HG02852 (cell line): ENCODE measurements around the gene CAVIN3.

Experiments
- ATAC-seq: cut with Tn5 transposase; IDR thresholded peaks from one replicate; pipeline ENCODE4 v1.9.1; 2021; ENCODE audit warnings: mild to moderate bottlenecking, moderate library complexity; ENCODE audit not compliant: unreplicated experiment

The CAVIN3 gene

DNA sequence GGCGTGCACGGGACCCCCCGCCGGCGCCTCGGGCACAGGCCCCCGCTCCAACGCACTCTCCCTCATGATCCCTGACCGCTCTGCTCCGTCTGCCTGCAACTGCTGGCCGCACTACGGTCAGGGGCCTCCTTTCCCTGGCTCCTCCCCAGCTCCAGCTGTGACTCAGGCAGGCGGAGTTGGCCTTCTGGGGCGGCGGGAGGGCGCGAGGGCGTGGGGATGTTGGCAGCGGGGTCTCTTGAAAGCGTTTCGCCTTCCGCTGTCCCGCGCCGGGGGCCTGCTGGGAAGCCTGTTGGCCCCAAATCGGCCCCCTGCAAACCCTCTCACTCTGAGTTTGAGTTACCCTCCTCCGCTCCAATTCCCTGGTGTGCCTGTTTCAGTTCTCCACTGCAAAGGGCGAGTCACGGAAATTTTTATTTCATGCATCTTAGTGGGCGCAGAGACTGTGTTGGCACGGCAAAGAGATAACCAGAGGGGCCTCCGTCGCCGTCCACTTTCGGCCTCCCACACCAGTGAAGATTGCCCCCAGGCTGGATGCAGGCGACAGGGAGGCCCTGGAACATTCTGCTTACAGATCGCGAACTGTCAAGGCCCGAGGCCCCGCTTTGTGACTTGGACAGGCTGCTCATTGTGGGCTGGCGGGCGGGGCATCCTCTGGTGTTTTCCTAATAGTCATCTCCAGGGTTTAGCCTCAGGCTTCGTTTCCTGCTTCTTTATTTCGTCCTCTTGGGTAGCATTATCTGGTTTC is at the start of gene CAVIN3:
TSS of gene CAVIN3 (minus strand) at position 91 of the 745 bp plus-strand sequence. CDS start at position 66, 25 bp downstream.
- ATAC-seq = peak; percentile 60

DNA sequence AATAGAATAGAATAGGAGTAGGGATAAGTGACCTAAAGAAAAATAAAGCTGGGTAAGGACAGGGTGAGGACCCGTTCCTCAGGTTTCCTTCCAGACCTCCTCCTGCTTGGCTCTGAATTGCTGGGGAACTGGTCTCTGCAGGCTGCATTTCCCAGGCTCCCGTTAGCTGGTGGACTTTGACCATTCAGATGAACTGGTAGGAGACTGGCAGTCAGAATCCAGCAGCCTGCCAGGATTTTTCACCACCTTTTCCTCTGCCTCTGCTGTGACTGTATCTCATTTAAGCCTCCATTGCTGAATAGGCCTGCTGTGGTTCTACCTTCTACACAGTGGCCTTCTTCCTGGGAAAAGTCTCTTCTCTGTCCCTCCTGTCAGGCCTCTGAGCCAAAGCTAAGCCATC is 45.4 kb upstream of the CAVIN3 start:
- no peak for ATAC-seq

- peak; percentile 89 for ATAC-seq
Observed at GRCh38 chr11:6362873-6363678, 42.8 kb upstream of the CAVIN3 start.

DNA sequence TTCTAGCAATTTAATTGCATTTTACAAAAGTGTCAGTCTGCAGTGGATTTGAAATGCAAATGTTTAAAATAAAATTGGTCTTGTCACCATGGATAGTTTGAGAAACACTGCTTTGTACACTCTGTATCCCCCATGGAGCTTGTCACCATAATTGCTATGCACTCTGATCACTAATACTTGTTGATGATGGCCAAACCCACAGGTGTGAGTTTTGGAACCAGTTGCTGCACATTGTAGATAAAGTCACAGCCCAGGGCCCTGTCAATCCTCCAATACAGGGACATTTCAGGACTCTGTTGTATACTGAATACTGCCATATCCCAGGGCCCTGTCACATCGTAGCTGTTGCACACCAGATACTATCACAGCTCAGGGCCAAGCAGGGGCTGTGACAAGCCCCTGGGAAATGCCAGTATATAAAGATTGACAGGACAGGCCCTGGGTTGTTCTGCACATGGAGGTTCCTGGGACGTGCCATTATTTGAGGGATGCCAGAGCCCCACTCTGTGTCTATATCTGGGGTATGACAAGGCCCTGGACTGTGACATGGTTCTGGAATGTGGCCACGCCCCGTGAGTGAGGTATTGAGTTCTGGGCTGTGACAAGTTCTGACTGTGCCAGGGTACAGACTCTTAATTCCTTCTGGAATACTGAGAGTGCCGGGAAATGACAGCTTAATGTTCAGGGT is 42.0 kb upstream of the CAVIN3 start:
- ATAC-seq = no peak

DNA sequence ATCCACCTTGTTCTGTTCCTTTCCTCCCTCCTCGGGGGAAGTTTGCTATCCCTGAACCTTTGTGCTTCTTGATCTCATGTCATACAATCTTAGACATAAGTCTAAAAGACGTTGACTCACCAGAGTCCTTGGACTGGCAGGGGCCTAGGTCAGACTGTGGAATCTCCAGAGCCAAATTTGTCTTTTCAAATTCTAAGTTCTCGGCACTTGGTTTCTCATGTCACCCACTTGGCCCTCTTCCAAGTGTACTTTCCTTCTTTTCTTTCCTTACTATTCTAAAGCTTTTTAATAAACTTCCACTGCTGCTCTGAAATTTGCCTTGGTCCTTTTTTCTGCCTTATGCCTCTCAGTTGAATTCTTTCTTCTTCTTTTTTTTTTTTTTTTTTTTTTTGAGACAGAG is 39.9 kb upstream of the CAVIN3 start:
- no peak for ATAC-seq

GRCh38 chr11:6357222-6357621 is 36.9 kb upstream of the CAVIN3 start:
- no peak for ATAC-seq

DNA sequence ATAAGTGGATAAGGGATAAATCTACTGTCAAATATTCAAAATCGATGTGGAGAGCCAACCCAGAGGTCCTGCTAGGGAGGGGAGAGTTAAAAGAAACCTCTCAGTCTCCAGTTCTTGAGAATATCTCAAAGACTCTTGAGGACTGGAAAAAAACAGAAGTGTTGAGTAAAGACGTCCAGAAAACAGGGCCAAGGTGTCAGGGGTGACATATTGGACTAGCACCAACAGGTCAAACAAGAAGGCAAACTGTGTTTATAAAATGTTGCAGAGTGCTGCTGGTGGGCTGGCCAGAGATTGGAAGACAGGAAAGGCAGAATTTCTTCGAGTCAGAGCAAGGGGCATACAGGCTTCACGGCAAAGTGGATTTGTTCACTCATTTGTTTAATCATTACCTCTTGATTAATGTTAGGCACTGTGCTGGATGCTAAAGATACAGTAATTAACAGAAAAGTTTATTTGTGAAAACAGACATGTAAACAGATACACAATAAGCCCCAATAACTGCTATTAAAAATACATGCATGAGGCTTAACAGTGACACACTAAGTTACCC is 36.3 kb upstream of the CAVIN3 start:
- ATAC-seq = no peak

GRCh38 chr11:6354651-6355485 is 34.6 kb upstream of the CAVIN3 start:
- no peak for ATAC-seq

DNA sequence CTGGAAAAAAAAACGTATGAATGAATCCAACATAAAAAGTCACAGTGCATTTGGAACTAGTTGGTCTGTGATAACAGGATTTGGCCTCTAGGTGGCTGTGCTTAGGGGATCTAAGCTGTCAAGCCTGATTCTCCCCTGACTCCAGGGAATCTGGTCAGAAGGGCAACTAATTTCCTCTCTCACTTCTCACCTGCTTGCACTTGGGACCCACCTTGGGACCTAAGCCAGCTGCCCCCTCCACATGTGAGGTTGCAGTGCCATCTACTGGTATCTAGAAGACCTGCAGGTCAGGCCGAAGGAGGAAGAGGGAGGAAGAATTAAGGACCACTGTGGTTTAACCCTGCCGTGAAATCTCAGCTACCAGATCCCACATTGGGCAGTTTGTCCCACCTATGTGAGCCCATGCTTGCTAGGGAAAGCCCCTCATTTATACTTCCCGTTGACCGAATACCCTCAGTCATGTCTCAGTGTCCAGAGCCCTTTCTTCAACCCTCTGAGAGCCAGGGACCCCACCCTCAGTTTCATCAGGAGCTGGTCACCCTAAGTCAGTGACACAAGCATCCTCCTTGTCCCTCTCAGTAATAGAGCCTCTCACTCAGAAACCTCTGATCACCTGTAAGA is 33.2 kb upstream of the CAVIN3 start:
- peak; percentile 73 for ATAC-seq

DNA sequence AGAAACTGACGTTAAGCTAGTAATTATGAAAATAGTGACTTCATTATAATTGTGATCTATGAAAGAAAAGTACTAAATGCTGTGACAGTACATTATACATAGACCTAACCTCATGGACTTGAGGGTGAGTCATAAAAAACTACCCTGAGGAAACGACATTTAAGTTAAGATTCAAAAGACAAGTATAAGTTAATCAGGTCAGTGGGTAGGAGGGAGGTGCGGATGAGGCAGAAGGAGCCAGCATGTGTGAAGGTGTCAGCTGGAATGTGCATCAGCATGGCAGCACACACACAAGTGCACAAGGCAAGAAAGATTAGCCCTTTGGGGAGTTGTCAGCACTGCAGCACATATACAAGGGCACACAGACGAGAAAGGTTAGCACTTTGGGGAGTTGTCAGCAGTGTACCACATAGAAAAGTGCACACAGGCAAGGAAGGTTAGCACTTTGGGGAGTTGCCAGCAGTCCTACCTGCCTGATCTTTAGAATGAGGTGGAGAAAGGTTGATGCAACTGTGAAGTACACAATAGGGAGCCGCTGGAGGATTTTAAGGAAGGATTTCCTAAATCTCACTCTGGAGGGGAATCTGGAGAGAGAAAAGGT is 31.6 kb upstream of the CAVIN3 start:
- ATAC-seq = no peak

DNA sequence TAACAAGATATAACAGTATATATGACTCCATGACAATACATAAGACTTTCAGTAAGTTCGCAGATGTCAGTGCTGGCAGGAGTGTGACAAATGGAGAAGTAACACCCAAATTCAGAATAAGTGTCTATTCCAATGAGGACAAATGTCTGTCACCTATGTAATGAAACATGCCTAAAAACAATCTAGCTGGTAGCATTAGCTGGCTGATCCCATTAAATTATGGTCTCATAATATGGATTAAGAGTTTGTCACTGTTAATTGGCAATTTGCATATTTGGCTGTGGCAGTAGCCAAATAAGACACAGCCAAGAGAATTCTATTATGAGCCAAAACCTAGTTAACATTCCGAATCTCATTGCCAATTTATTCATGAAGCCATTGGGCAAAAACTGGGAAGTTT is 30.2 kb upstream of the CAVIN3 start:
- no peak for ATAC-seq

- no peak for ATAC-seq
Observed at GRCh38 chr11:6350043-6350442, 29.7 kb upstream of the CAVIN3 start.

GRCh38 chr11:6345366-6345765 is 25.1 kb upstream of the CAVIN3 start:
- ATAC-seq = no peak

DNA sequence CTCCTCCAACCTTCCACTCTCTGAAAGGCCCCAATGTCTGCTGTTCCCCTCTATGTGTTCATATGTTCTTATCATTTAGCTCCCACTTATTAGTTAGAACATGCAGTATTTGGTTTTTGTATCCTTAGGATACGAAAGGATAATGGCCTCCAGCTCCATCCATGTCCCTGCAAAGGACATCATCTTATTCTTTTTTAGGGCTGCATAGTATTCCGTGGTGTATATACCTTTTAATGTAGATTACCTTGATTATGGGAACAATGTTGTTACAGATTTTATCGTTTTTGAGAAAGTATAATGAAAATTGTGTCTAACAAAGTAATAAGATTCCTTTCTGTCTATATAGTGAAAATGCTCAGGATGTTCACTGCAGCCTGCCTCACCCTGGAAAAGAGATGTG is 16.0 kb upstream of the CAVIN3 start:
- no peak for ATAC-seq

GRCh38 chr11:6334806-6335205 is 14.5 kb upstream of the CAVIN3 start:
- peak; percentile 51 for ATAC-seq

DNA sequence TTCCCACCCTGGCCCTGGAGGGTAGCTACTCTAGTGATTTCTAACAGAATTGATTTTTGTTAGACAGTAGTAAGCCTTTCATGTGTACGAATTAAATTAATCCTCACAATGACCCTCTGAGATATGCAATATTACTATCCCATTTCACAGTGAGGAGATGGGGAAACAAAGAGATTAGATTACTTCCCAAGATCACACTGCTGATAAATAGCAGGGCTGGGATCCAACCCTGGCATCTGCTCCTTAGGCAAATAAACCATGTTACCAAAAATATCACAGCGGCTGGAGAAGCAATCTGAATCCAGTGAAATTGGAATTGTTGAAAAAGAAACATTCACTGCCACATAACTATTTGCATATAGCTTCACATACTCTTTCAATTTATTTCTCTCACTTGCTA is 12.8 kb upstream of the CAVIN3 start:
- no peak for ATAC-seq

GRCh38 chr11:6332066-6332465 is 11.8 kb upstream of the CAVIN3 start:
- ATAC-seq = no peak

GRCh38 chr11:6328321-6328720 is 8.0 kb upstream of the CAVIN3 start:
- no peak for ATAC-seq

DNA sequence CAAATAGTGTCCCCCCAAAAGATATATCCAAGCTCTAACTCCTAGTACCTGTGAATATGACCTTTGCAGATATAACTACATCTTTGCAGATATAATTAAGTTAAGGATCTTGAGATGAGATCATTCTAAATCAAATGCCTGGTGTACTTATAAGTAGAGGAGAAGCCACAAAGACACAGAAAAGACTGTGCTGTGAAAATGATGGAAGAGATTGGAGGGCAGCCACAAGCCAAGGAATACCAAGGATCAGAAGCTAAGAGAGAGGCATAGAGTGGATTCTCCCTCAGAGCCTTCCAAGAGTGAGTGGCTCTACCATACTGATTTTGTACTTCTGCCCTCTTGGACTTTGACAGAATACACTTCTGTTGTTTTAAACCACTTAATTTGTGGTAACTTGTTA is 7.5 kb upstream of the CAVIN3 start:
- no peak for ATAC-seq

- ATAC-seq = no peak
Observed at GRCh38 chr11:6326985-6327384, 6.7 kb upstream of the CAVIN3 start.
